ENCODE measurements around the gene GAL.
"Not testable (repeated sequence)": the region's sequence is repeated elsewhere in the genome, so short reads cannot be mapped to it uniquely, and the experiment has no call there.

GAL gene, protein sequence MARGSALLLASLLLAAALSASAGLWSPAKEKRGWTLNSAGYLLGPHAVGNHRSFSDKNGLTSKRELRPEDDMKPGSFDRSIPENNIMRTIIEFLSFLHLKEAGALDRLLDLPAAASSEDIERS

DNA sequence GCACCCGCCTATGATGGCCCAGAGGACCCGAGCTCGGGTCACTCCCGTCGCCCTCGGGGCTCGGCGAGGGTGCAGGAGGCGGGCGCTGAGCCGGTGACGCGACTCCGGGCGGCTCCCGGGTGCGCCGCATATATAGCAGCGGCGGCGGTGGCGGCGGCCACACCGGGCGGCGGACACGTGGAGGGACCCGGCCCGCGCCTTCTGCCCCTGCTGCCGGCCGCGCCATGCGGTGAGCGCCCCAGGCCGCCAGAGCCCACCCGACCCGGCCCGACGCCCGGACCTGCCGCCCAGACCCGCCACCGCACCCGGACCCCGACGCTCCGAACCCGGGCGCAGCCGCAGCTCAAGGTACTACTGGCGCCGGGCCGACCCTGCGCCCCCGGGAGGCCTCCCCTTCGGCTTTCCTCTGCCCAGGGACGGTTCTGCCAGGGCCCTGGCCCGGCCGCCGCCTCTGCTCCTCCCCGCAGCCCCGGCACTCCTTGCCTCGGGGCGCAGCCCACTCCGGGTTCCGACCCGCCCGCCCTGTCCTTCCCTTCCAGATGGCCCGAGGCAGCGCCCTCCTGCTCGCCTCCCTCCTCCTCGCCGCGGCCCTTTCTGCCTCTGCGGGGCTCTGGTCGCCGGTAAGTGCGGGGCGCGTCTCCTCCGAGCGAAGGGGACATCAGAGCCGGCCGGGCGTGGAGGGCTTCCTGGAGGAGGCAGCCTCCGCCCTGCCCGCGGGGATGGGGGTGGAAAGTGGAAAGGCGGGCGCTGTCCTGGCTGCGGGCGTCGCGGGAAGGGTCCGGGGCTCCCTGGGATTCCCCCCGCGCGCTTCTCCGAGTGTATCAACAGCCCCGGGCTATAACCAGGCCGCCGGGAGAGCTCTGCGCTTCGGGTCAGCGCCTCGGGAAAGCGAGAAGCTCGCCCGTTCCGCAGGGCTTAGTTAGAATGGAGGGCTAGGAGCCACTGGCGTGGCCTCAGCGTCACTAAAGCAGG is at the start of gene GAL:
Gene GAL (plus strand): TSS at position 160 of the 972 bp plus-strand sequence. CDS start 380 bp downstream, at position 540.
- DNase-seq = no peak

- DNase-seq = not testable (repeated sequence)
Measured at GRCh38 chr11:68634606-68635005, 49.7 kb upstream of the GAL start.

GRCh38 chr11:68635172-68635571 is 49.2 kb upstream of the GAL start:
- DNase-seq = not testable (repeated sequence)

DNA sequence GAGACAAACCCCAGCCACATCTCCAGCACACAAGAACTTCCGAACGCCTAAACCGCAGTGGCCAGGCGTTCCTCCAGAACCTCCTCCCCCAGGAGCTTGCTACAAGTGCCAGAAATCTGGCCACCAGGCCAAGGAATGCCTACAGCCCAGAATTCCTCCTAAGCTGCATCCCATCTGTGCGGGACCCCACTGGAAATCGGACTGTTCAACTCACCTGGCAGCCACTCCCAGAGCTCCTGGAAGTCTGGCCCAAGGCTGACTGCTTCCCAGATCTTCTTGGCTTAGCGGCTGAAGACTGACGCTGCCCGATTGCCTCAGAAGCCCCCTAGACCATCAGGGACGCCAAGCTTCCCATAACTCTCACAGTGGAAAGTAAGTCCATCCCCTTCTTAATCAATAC is 48.5 kb upstream of the GAL start:
- not testable (repeated sequence) for DNase-seq

- not testable (repeated sequence) for DNase-seq
Measured at GRCh38 chr11:68639322-68639721, 45.0 kb upstream of the GAL start.

- DNase-seq = no peak
Measured at GRCh38 chr11:68641880-68642279, 42.5 kb upstream of the GAL start.

DNA sequence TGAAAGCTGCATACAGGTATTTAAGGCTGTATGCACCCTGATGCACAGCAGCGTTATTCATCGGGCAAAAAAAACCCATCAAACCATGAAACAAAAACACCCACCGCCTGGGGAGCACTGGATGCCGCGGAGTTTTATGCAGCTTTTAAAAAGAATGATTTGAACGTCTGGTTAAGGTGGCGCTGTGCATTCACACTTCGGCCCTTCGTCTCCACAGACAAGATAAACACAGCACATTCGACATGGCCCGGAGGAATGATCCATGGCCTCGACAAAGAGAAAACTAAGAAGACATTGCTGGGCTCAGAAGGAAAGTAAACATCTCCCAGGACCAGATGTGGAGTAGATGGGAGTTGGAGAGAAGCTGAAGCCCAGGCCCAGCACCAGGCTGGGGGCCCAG is 40.8 kb upstream of the GAL start:
- no peak for DNase-seq

GRCh38 chr11:68646832-68647231 is 37.5 kb upstream of the GAL start:
- no peak for DNase-seq

GRCh38 chr11:68649851-68650555 is 34.3 kb upstream of the GAL start:
- no peak for DNase-seq

- DNase-seq = no peak
Measured at GRCh38 chr11:68650801-68651200, 33.5 kb upstream of the GAL start.

DNA sequence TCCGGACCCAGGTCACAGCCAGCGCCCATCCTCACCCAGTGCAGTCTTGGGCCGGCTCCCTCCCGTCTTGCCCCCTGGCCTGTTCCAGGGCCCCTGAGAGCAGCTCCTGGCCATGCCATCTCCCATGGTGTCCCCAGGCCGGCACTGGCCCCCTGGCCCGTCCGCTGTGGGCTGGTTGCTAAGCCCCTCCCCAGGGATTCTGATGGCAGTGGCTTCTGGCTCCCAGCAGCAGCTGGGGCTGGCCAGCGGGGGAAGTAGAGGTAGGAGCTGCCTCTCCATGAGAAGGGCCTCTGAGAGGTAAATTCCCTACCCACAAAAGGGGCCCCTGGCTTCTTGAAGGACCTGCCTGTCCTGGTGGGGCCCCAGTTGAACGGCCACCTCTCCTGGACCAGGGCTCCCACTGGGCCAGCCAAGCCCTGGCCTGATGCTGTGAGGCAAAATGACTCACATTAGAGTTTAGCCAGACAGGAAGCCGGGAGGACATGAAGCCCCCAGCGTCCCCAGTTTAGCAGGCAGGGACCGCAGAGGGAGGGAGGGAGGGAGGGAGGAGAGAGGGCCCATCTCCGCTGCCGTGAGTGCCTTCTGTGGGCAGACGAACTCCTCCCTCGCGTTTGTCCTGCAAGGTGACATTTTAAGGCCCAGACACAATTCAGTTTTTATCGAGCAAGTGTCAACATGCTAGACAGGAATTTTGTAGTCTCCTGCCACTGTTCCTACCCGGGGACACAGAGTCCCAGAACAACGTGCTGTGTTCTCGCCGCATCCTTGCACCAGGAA is 32.9 kb upstream of the GAL start:
- DNase-seq = no peak

- DNase-seq = no peak
Measured at GRCh38 chr11:68651985-68652682, 32.2 kb upstream of the GAL start.

DNA sequence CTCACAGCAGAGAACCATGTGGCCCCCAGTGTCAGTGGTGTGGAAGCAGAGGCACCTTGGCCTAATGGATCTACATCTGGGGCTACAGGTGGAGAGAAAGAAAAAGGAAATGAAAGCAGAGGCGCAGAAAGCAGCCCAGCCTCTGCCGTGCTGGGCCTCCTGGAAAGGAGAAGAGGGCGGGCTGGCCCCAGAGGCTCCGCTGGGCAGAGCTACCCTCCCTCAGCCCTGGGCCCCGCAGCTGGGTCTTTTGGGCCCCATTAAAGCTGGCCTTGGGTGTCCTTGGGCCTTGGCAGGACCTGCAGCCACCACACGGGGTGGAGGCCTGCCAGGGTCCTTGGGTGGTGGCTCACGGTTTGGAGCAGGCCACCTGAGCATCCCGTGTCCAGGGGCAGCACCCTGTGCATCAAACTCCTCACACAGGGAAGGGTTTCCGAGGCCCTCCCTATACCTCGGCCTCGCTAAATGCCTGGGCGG is 31.6 kb upstream of the GAL start:
- DNase-seq = no peak

- DNase-seq = no peak
Measured at GRCh38 chr11:68653486-68654430, 30.6 kb upstream of the GAL start.

- DNase-seq = no peak
Measured at GRCh38 chr11:68654978-68655377, 29.4 kb upstream of the GAL start.

GRCh38 chr11:68655406-68655805 is 28.9 kb upstream of the GAL start:
- no peak for DNase-seq

DNA sequence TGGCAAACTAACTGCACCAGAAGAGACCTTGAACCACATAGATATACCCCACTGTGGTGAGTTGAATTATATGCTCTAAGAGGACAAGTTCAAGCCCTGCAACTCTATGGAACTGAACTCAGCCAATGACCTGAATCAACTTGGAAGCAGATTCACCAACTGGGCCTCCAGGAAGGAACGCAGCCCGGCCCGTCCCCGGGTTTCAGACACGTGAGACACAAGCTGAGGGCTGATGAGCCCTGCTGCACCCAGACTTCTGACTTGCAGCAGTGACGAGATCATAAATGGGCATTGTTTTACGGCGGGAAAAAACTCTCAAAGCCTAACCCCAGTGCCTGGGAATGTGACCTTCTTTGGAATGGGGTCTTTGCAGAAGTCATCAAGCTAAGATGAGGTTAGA is 28.5 kb upstream of the GAL start:
- DNase-seq = no peak

DNA sequence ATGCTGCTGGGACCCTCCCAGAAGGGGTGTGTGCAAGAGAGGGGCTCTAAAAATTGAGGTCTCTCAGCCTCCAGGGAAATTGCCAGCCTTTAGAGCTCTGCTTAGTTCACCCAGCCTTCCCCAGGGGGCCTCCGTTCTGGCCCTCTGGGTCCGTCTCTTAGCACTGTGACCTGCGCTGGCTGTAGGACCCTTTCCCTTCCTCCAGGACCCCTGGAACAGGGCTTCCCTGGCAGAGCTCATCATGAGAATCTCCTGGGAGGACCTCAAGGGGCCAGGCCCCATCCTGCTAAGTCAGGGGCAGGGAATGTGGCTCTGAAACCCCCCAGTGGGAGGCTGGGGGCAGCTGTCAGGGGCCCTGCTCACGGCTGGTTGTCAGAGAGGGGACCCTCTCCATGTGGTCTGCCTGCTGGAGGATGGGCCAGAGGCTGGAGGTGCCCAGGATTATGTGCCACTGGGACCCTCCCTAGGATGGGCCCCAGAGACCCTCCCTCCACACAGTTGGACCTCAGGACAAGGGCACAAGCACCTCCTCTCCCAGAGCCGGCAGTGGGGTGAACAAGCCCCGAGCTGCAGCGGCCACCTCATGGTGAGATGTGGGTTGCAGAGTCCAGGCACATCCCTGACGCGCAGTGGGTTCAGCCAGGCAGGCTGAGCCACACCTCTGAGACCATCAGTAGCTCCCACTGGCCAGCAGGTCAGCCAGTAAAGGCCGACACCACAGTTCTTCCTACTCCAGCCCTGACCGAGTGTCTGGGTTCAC is 27.1 kb upstream of the GAL start:
- DNase-seq = no peak

DNA sequence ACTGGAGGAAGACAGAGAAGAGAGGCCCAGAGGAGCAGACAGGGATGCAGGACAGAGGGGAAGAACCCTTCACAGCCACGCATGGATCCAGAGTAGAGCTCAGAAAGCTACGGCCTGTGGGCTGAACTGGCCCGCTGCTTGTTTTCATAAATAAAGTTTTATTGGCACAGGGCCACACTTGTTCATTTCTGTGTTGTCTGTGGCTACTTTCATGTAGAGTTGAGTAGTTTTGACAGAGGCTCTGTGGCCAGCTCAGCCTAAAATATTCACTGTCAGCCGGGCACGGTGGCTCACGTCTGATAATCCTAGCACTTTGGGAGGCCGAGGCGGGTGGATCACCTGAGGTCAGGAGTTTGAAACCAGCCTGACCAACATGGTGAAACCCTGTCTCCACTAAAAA is 26.2 kb upstream of the GAL start:
- no peak for DNase-seq

- no peak for DNase-seq
Measured at GRCh38 chr11:68658661-68659060, 25.7 kb upstream of the GAL start.
